Psoas muscle (tissue), 8 donors: ENCODE measurements around the gene SNX10. TPM values are rescaled to one million over a fixed set of nuclear protein-coding genes. Genes with fewer than 3 reads are reported as not detected.

Experiments used
- ATAC-seq, 4 donors: fragments of 200-7000 bp; cut with Tn5 transposase; one replicate each; pipeline ENCODE4 v1.9.1; 2020; ENCODE audit warnings: moderate library complexity in 3 of 4, mild to moderate bottlenecking in 2 of 4
- DNase-seq, 2 donors: peaks; one replicate each; pipeline ENCODE4 v3.0.0-alpha.2; 2020
- H3K27ac ChIP-seq: fragments of 200-600 bp; one replicate; pipeline ENCODE4 v1.8.0; 2022
- H3K27me3 ChIP-seq, 3 donors: fragments of 200-600 bp in 1 of 3; one replicate each; pipeline versions ENCODE4 v1.6.1 to v1.8.0; 2013 to 2022; ENCODE audit warnings: low read length in 2 of 3, mild to moderate bottlenecking in 2 of 3, moderate library complexity in 1 of 3; ENCODE audit not compliant: insufficient read depth in 3 of 3
- H3K36me3 ChIP-seq, 2 donors: fragments of 200-600 bp in 1 of 2; one replicate each; pipeline versions ENCODE4 v1.6.1 to v1.8.0; 2013 to 2022; ENCODE audit warnings: low read depth in 1 of 2, mild to moderate bottlenecking in 1 of 2, moderate library complexity in 1 of 2; ENCODE audit not compliant: insufficient read depth in 1 of 2
- H3K4me1 ChIP-seq: fragments of 200-600 bp; one replicate; pipeline ENCODE4 v1.8.0; 2022
- H3K4me3 ChIP-seq: fragments of 200-600 bp; one replicate; pipeline ENCODE4 v1.8.0; 2022; ENCODE audit warnings: mild to moderate bottlenecking
- H3K9me3 ChIP-seq: fragments of 200-600 bp; one replicate; pipeline ENCODE4 v1.8.0; 2022
- WGBS, 3 donors: extraction: QIAGEN DNeasy Blood & Tissue Kit; methylation state at CpG; one replicate each; pipeline versions ENCODE4 v1.1.6 to v1.1.7; 2013; 5-methylcytosine and 5-hydroxymethylcytosine counted together
- intact Hi-C, 2 donors: fragments of 100-400 bp; cut with DNase I; formaldehyde crosslinking; loops; one replicate each; pipeline versions ENCODE4 v1.11.0 to v1.14.2; 2022
- polyA plus RNA-seq, 3 donors: library from polyadenylated mRNA; stranded (reverse); fragments of 200-250 nt; gene quantifications; one replicate each; pipeline ENCODE4 v1.2.3, GENCODE V29; 2013
- total RNA-seq, 4 donors: library from RNA; stranded (reverse); fragmentation: NEBNext Ultra II Directional in 2 of 4; extraction: Animal tissue kit (Norgen Biotek cat#: 25700) in 2 of 4; gene quantifications; one replicate each; pipeline versions ENCODE4 v1.2.1 to v1.2.4, GENCODE V29; 2021 to 2023
- TF ChIP-seq, protein P1 (sequence below): fragments of 200-600 bp; IDR thresholded peaks from one replicate; pipeline ENCODE4 v1.8.0; 2022; ENCODE audit warnings: antibody characterized with exemption
- donor health status: healthy with polysubstance abuse.
- donor health status: DM: no; HTN: no; CAD: no; lungs with moderate emphysema.
- donor health status: Bipolar disorder and iron deficiency.
- donor health status: healthy.
- donor health status: DM: yes; HTN: yes; CAD: no.
- donor health status: DM: no; HTN: no; CAD: no.
- donor health status: DM: no; HTN: no; CAD: no.
- donor health status: DM: yes; HTN: yes; CAD: no.

SNX10 gene
- total and polyA plus RNA-seq, 7 donors, result 0.25 to 1.4 (median 0.97) TPM

DNA sequence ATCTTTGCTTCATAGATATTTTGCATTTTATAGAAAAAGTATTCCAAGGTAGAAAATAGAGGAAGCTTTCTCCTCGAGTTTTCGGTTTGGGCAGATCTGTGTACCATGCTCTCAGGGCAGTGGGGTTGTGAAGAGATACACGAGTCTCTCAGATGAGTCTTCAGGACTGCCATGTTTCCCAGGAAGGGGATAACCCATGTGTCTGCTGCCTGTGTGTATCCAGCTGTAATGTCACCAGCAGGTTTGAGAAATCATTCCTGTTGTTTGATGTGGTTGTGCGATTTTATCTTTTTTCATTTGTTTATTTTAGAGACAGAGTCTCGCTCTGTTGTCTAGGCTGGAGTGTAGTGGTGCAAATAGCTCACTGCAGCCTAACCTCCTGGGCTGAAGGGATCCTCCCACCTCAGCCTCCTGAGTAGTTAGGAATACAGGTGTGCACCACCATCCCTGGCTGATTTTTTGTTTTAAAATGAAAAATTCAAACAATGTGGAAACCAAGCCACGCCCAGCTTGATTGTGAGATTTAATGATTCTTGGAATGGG is 48.9 kb downstream of the SNX10 start:
- ATAC-seq (no peak), DNase-seq (no peak)
- WGBS, 3 donors, result 84 to 92% (median 89%) methylated on average over 6 of the region's 6 CpGs
- H3K36me3 ChIP-seq, result no peaks in the 10 kb centered on the region
- no peak overlapping the region for H3K27ac ChIP-seq
- no peaks in the 10 kb centered on the region for H3K4me1 ChIP-seq
- intact Hi-C loops, result no loop called here
- H3K9me3 ChIP-seq, result no peaks in the 10 kb centered on the region
- no peak overlapping the region for H3K4me3 ChIP-seq
- no peaks in the 10 kb centered on the region for H3K27me3 ChIP-seq
- TF ChIP-seq, protein P1, sequence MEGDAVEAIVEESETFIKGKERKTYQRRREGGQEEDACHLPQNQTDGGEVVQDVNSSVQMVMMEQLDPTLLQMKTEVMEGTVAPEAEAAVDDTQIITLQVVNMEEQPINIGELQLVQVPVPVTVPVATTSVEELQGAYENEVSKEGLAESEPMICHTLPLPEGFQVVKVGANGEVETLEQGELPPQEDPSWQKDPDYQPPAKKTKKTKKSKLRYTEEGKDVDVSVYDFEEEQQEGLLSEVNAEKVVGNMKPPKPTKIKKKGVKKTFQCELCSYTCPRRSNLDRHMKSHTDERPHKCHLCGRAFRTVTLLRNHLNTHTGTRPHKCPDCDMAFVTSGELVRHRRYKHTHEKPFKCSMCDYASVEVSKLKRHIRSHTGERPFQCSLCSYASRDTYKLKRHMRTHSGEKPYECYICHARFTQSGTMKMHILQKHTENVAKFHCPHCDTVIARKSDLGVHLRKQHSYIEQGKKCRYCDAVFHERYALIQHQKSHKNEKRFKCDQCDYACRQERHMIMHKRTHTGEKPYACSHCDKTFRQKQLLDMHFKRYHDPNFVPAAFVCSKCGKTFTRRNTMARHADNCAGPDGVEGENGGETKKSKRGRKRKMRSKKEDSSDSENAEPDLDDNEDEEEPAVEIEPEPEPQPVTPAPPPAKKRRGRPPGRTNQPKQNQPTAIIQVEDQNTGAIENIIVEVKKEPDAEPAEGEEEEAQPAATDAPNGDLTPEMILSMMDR, result no peak

DNA sequence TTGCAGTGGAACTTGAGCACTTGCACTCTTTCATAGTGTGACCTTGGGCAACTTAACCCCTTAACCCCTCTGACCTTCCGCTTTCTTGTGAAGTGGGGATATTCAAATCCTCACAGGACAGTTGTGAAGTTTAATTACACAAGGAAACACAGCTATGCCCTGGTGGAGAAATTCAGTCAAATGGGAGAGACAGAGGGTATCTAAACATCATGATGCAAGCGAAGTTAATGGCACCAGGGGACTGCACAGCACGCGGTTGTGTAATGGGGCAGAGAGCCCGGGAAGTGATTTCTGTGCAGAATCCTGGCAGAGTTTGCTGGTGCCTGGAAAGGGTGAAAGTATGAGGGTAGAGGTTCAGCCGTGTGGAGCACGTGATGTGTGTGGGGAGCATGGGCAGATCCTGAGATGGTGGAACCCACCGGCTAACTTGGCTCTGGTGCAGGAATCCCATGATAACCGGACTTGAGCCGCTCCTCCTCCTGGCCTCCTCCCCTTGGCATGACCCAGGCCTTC is 51.7 kb downstream of the SNX10 start:
- H3K27me3 ChIP-seq, result no peaks in the 10 kb centered on the region
- DNase-seq (no peak), ATAC-seq (no peak)
- no peaks in the 10 kb centered on the region for H3K4me1 ChIP-seq
- no peak overlapping the region for H3K4me3 ChIP-seq
- H3K27ac ChIP-seq, result no peak overlapping the region
- 68 to 73% (median 73%) methylated on average over 10 of the region's 10 CpGs for WGBS, 3 donors
- H3K36me3 ChIP-seq, result no peaks in the 10 kb centered on the region
- intact Hi-C loops, result no loop called here
- no peaks in the 10 kb centered on the region for H3K9me3 ChIP-seq
- TF ChIP-seq, protein P1, result no peak

DNA sequence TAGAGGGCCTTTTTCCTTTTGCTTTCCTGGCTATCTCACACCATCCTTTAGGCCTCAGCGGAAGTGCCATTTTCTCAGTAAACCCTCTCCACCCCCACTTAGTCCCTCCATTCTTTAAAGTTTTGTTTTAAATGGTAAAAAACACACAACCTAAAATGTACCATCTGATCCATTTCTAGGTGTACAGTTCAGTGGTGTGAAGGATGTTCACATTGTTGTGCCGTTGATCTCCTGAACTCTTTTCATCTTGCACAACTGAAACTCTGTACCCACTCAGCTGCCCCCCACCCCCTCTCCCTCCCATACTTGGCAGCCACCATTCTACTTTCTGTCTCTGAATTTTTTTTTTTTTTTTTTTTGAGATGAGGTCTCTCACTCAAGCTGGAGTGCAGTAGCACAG is 52.2 kb downstream of the SNX10 start:
- Histone ChIP-seq H3K27ac (no peak overlapping the region), H3K4me1 (no peaks in the 10 kb centered on the region), H3K4me3 (no peak overlapping the region), H3K27me3 (no peaks in the 10 kb centered on the region), H3K9me3 (no peaks in the 10 kb centered on the region), H3K36me3 (no peaks in the 10 kb centered on the region)
- intact Hi-C loops, result no loop called here
- WGBS, 3 donors, result 92 to 100% (median 93%) methylated on average over 2 of the region's 2 CpGs
- TF ChIP-seq, protein P1, result no peak
- DNase-seq, result no peak
- no peak for ATAC-seq

GRCh38 chr7:26345202-26345601 is 53.5 kb downstream of the SNX10 start:
- H3K36me3 ChIP-seq, result no peaks in the 10 kb centered on the region
- no peak for DNase-seq
- no peak for ATAC-seq
- 79 to 82% (median 79%) methylated on average over 9 of the region's 9 CpGs for WGBS, 3 donors
- no peak overlapping the region for H3K27ac ChIP-seq
- TF ChIP-seq, protein P1, result no peak
- intact Hi-C loops, result no loop called here
- no peaks in the 10 kb centered on the region for H3K9me3 ChIP-seq
- no peaks in the 10 kb centered on the region for H3K4me1 ChIP-seq
- no peaks in the 10 kb centered on the region for H3K27me3 ChIP-seq
- H3K4me3 ChIP-seq, result no peak overlapping the region

DNA sequence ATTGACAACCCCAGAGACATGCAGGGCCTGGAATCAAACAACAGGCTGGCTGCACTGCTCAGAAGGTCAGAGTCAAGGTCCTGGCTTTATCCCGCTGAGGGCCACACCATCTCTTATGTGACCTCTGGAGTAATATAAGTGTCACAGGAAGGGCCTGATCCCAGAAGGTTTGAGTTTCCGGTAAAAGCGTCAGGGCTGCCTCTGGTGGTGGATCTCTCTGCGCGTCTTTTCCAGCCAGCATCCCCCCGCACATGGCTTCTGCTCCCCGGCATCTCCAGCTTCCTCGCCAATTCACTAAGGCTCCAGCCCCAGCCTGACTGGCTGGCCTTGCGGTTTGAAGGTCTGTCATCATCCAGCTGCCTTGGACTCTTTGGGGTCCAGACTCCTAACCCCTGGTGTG is 54.2 kb downstream of the SNX10 start:
- no peak for DNase-seq
- TF ChIP-seq, protein P1, result no peak
- ATAC-seq, result no peak
- Histone ChIP-seq H3K4me1 (no peaks in the 10 kb centered on the region), H3K9me3 (no peaks in the 10 kb centered on the region), H3K27me3 (no peaks in the 10 kb centered on the region), H3K36me3 (no peaks in the 10 kb centered on the region), H3K27ac (no peak overlapping the region), H3K4me3 (no peak overlapping the region)
- WGBS, 3 donors, result 71 to 84% (median 77%) methylated on average over 9 of the region's 9 CpGs
- intact Hi-C loops, result no loop called here
